OCI-LY7 (cell line): ENCODE data around the gene TJP3.

ENCODE experiments used
- EZH2phosphoT487 ChIP-seq: fragments of 200-600 bp; sonication (generic); IDR thresholded peaks from 2 replicates; pipeline ENCODE4 v1.6.1; 2018; ENCODE audit warnings: low read depth, borderline replicate concordance, mild to moderate bottlenecking, mixed run types, antibody characterized with exemption, low read length, moderate library complexity, mixed read lengths
- TF ChIP-seq, protein P1 (sequence below): fragments of 200-600 bp; sonication (generic); conservative IDR thresholded peaks from 2 replicates; pipeline ENCODE4 v1.5.1; 2014; ENCODE audit warnings: mild to moderate bottlenecking, antibody characterized with exemption, low read length, moderate library complexity, mixed read lengths

DNA sequence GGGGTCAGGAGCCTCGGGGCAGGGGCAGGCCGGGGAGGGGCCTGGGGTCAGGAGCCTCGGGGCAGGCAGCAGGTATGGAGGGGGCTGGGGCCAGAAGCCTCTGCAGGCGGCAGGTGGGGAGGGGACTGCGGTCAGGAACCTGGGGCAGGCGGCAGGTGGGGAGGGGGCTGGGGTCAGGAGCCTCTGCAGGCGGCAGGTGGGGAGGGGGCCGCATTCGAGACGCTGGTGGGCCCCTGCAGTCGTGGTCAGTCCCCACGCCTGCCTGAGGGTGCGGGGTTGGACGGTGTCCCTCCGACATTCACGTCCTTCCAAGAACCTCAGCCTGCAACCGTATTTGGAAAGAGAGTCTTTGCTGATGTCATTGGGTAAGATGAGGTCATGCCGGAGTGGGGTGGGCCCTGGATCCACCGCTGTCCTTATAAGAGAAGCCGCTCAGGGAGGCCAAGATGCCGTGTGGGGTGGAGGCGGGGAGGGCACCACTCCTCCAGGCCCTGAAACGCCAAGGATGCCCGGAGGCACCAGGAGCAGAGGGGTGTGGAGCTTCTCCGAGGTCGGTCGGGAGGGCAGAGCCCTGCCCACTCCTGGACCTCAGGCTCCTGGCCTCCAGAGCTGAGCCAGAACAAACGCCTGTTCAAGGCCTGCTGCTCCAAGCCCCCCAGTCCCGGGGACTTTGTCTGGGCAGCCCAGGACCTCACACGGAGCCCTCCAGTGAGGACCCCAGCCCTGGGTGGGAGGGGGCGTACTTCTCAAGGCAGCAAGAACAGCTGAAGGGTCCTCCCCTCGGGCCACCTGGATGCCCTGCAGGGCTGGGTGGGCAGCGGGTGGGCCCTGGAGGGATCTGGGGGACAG, 38.0 kb upstream of the TJP3 start:
- TF ChIP-seq, protein P1, sequence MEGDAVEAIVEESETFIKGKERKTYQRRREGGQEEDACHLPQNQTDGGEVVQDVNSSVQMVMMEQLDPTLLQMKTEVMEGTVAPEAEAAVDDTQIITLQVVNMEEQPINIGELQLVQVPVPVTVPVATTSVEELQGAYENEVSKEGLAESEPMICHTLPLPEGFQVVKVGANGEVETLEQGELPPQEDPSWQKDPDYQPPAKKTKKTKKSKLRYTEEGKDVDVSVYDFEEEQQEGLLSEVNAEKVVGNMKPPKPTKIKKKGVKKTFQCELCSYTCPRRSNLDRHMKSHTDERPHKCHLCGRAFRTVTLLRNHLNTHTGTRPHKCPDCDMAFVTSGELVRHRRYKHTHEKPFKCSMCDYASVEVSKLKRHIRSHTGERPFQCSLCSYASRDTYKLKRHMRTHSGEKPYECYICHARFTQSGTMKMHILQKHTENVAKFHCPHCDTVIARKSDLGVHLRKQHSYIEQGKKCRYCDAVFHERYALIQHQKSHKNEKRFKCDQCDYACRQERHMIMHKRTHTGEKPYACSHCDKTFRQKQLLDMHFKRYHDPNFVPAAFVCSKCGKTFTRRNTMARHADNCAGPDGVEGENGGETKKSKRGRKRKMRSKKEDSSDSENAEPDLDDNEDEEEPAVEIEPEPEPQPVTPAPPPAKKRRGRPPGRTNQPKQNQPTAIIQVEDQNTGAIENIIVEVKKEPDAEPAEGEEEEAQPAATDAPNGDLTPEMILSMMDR, result no peak
- TF ChIP-seq EZH2phosphoT487, result no peak
